Duodenal mucosa (tissue), 2 donors: Measurements from ENCODE around the gene PATZ1.
"Not testable (repeated sequence)": the region's sequence is repeated elsewhere in the genome, so short reads cannot be mapped to it uniquely, and the experiment has no call there.

Experiments used
- H3K27ac ChIP-seq: one replicate; pipeline ENCODE4 v1.7.0; 2013; ENCODE audit warnings: low read depth, low read length
- H3K27me3 ChIP-seq, 2 donors: one replicate each; pipeline ENCODE4 v1.7.0; 2013; ENCODE audit warnings: low read length in 2 of 2, control low read depth in 1 of 2; ENCODE audit not compliant: insufficient read depth in 2 of 2, control insufficient read depth in 1 of 2
- H3K36me3 ChIP-seq, 2 donors: one replicate each; pipeline ENCODE4 v1.7.0; 2013; ENCODE audit warnings: low read length in 2 of 2, control low read depth in 1 of 2; ENCODE audit not compliant: insufficient read depth in 2 of 2, control insufficient read depth in 1 of 2
- H3K4me1 ChIP-seq, 2 donors: one replicate each; pipeline ENCODE4 v1.7.0; 2013; ENCODE audit warnings: low read length in 2 of 2, control low read depth in 1 of 2; ENCODE audit not compliant: insufficient read depth in 2 of 2, control insufficient read depth in 1 of 2
- H3K4me3 ChIP-seq, 2 donors: one replicate each; pipeline ENCODE4 v1.7.0; 2013; ENCODE audit warnings: low read length in 2 of 2, low read depth in 1 of 2
- H3K9ac ChIP-seq, 2 donors: one replicate each; pipeline ENCODE4 v1.7.0; 2013; ENCODE audit warnings: low read length in 2 of 2, low read depth in 1 of 2
- H3K9me3 ChIP-seq, 2 donors: one replicate each; pipeline ENCODE4 v1.7.0; 2013; ENCODE audit warnings: low read length in 2 of 2, control low read depth in 1 of 2; ENCODE audit not compliant: control insufficient read depth in 1 of 2

PATZ1 gene

DNA sequence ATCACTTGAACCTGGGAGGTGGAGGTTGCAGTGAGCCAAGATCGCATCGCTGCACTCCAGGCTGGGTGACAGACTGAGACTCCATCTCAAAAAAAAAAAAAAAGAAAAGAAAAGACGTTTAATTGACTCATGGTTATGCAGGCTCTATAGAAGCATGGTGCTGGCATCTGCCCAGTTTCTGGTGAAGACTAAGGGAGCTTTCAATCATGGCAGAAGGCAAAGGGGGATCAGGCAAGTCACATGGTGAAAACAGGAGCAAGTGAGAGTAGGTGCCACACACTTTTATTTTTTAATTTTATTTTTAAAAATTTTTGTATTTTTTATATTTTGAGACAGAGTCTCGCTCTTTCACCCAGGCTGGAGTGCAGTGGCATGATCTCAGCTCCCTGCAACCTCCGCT is 8.4 kb upstream of the PATZ1 start:
- Histone ChIP-seq H3K9ac (no peak overlapping the region), H3K36me3 (no peaks in the 10 kb centered on the region), H3K9me3 (no peaks in the 10 kb centered on the region)

GRCh38 chr22:31350410-31350863 is 4.3 kb upstream of the PATZ1 start:
- Histone ChIP-seq H3K4me3 (no peak overlapping the region), H3K4me1 (peaks cover 0 to 13% of the 10 kb centered on the region in 2 donors), H3K27ac (no peak overlapping the region), H3K9me3 (no peaks in the 10 kb centered on the region), H3K27me3 (no peaks in the 10 kb centered on the region), H3K9ac (no peak overlapping the region), H3K36me3 (no peaks in the 10 kb centered on the region)

More for the DNA sequence above, 8.4 kb upstream of the PATZ1 start:
- no peak overlapping the region for H3K4me3 ChIP-seq
- H3K4me1 ChIP-seq: no peaks in the 10 kb centered on the region
- no peak overlapping the region for H3K27ac ChIP-seq
- H3K27me3 ChIP-seq: no peaks in the 10 kb centered on the region

GRCh38 chr22:31349960-31350359 is 3.8 kb upstream of the PATZ1 start:
- no peak overlapping the region for H3K4me3 ChIP-seq
- no peak overlapping the region for H3K27ac ChIP-seq
- no peaks in the 10 kb centered on the region for H3K9me3 ChIP-seq
- H3K4me1 ChIP-seq: peaks cover under 1 to 17% of the 10 kb centered on the region in 2 donors
- no peaks in the 10 kb centered on the region for H3K27me3 ChIP-seq
- H3K9ac ChIP-seq: no peak overlapping the region
- no peaks in the 10 kb centered on the region for H3K36me3 ChIP-seq

- Histone ChIP-seq H3K4me1 (peaks cover 13 to 29% of the 10 kb centered on the region in 2 donors), H3K9ac (no peak overlapping the region), H3K36me3 (no peaks in the 10 kb centered on the region), H3K27me3 (no peaks in the 10 kb centered on the region), H3K27ac (no peak overlapping the region), H3K4me3 (no peak overlapping the region), H3K9me3 (no peaks in the 10 kb centered on the region)
These were observed 2.6 kb upstream of the PATZ1 start for GRCh38 chr22:31348766-31349165.

- not testable (repeated sequence) for H3K36me3 ChIP-seq, H3K27me3 ChIP-seq, H3K9me3 ChIP-seq
- Histone ChIP-seq H3K4me1 (peaks cover 21 to 37% of the 10 kb centered on the region in 2 donors), H3K4me3 (peak overlapping the region; percentile 77 to 79), H3K9ac (peak overlapping the region in 1 of 2 donors; percentile 66), H3K27ac (peak overlapping the region; percentile 75)
These were observed 1.8 kb upstream of the PATZ1 start for GRCh38 chr22:31348009-31348337.

DNA sequence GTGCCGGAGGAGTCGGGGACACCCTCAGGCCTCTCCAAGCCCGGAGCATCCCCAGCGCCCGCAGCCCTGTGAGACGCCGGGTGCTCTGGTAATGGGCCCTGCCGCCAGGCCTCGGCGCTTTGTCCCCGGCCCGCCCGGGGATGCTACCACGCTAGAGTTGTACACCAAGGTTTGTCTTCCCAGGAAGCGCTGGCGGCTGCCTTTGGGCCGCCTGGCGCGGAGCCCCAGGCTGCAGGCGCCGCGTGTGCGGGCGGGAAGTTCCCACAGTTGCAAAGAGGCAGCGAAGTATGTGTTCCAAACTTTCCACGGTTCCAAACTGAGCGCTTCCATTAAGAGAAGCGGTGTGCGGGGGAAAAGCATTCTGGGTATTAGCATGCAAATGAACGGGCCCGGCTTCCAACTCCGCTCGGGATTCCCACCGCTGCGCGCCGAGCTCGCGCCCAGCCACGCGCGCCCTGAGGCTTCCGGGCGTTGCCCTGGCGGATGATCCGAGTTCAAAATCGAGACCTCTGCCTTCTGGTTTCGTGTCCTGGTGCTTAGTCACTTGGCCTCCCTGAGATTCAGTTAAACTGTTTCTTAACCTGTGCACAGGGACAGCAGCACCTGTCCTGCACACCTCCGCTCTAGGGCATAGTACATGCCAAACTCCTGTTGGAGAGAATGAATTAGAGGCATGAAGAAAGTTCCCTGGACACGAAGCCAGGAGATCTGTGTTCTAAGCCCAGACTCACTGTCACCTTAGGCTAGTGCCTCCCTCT is 1.3 kb upstream of the PATZ1 start:
- peak overlapping the region; percentile 66 to 79 for H3K9ac ChIP-seq
- H3K27me3 ChIP-seq: no peaks in the 10 kb centered on the region
- no peaks in the 10 kb centered on the region for H3K9me3 ChIP-seq
- H3K4me1 ChIP-seq: peaks cover 26 to 42% of the 10 kb centered on the region in 2 donors
- H3K4me3 ChIP-seq: peak overlapping the region; percentile 77 to 79
- peak overlapping the region; percentile 75 for H3K27ac ChIP-seq
- H3K36me3 ChIP-seq: peaks cover 0 to 6% of the 10 kb centered on the region in 2 donors

- H3K4me1 ChIP-seq: peaks cover 33 to 49% of the 10 kb centered on the region in 2 donors
- H3K9me3 ChIP-seq: no peaks in the 10 kb centered on the region
- H3K9ac ChIP-seq: peak overlapping the region; percentile 66 to 79
- peaks cover 0 to 12% of the 10 kb centered on the region in 2 donors for H3K36me3 ChIP-seq
- peak overlapping the region; percentile 77 to 79 for H3K4me3 ChIP-seq
- peak overlapping the region; percentile 75 for H3K27ac ChIP-seq
- H3K27me3 ChIP-seq: no peaks in the 10 kb centered on the region
These were observed 646 bp upstream of the PATZ1 start for GRCh38 chr22:31346733-31347250.

DNA sequence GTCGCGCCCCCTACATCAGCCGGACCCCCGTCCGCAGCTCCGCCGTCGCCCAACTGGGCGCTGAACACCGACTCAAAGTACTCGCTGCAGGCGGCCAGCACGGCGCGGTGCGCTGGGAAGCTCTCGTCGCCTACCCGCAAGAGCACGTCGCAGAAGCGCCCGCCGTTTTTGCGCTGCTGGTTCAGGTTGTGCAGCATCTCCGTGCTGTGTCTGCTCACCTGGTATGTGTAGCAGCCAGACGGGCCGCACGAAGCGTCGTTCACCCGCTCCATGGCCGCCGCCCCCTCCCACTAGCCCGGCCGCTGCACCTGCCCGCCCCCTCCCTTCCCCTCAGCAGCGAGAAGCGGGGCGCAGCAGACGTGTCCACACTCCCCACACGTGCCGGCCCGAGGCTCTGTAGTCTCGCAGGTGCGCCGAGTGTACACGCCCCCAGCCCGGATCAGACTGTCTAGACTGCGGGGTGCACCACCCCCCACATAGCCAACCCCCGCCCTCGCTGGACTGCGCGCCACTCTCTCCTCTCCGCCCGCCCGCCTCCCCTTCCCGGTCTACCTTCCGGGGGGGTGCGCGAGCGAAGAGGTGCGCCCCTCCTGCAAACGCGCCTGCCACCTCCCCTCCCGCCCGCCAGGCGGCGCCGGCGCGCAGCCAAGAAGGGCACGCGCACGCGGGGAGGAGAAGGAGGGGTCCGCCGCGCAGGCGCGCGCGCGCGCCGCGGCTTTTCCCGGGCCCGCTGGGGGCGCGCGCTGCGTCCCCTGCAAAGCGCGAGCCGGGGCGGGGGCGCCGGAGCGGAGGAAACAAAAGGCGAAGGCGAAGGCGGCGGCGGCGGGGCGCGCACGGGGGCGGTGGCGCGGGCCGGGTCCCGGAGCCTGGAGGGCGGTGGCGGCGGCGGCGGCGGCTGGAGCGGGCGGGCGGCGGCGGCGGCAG is 553 bp downstream of the PATZ1 start:
- Histone ChIP-seq H3K9me3 (no peaks in the 10 kb centered on the region), H3K36me3 (peaks cover 0 to 24% of the 10 kb centered on the region in 2 donors), H3K27me3 (no peaks in the 10 kb centered on the region), H3K4me3 (peak overlapping the region; percentile 59 to 77), H3K9ac (peak overlapping the region; percentile 37 to 57), H3K27ac (peak overlapping the region; percentile 48), H3K4me1 (peaks cover 41 to 61% of the 10 kb centered on the region in 2 donors)

DNA sequence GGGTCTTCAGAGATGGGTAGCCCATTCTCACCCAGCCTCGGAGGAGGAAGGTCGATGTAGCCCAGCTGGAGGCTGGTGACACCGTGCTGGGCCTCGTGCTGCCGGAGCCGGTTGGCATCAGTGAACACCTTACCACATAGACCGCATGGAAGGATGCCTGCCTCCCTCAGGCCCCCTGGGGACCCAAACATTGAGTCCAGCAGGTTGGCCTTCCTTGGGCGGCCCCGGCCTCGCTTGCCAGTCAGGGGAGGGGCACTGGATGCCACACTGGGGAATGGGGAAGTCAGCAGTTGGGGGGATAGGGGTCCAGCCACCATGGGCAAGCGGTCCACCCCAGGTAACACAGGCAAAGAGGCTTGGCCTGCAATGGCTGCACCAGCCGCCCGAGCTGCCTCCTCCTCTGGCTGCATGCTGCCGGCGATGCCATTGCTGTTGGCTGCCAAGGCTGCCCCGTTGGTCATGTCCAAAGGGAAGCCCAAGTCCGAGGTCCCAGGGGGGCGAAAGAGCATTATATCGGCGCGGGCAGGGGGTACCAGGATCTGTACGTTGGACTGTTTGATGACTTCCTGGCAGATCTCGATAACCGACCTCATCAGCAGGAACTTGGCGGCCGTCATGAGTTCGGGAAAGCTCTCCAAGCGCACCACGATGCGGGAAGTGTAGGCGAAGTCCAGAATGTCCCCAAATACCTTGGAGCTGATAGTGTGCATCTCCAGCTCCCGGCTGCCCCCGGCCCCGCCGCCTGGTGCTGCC is 1.4 kb downstream of the PATZ1 start:
- peaks cover 50 to 69% of the 10 kb centered on the region in 2 donors for H3K4me1 ChIP-seq
- peak overlapping the region; percentile 59 to 77 for H3K4me3 ChIP-seq
- H3K9ac ChIP-seq: peak overlapping the region; percentile 37 to 57
- no peaks in the 10 kb centered on the region for H3K9me3 ChIP-seq
- no peaks in the 10 kb centered on the region for H3K27me3 ChIP-seq
- H3K36me3 ChIP-seq: peaks cover 0 to 32% of the 10 kb centered on the region in 2 donors
- no peak overlapping the region for H3K27ac ChIP-seq
